ENCODE data around the gene CAMTA1.
A peak's percentile ranks its signal among the peaks of the same experiment; 100 is the strongest.
"Not testable (repeated sequence)": the region's sequence is repeated elsewhere in the genome, so short reads cannot be mapped to it uniquely, and the experiment has no call there.

Gene CAMTA1

DNA sequence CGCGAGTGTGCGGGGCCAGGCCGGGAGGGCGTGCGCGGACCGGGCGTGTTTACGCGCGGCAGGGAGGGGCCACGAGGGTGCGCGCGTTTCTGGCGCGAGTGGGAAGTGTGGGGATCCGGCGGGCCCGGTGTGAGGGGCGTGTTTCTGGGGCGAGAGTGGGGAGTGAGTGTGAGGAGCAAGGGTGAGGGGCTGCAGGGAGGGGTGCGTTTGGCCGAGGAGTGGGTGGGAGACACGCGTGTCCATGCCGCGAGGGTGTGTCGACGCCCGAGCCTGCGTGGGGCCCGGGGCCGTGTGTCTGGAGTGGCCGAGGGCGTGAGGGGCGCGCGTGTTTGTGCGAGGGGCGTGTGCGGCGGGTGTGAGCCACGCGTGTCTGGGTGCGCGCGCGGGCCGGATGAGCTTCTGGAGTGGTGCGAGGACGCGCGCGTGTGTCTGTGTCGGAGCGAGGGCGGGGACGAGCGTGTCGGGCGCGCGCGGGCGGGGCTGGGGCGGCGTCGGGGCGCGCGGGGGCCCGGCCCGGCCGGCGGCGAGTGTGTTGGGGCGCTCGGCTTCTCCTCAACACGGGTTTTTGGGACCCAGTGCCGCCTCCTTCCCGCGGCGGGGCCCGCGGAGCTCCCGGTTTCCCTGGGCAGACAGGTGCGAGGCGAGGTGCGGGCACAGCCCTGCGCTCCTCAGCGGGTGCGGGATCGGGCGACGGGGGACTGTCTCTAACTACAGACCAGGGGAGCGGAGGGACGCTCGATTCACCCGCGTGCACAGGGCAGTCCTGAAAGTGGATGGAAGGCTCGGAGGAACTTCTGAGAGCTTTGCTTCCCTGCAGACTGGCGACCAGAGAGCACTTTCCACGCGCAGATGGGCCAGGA, 920.0 kb downstream of the CAMTA1 start:
- no peak for DNase-seq

DNA sequence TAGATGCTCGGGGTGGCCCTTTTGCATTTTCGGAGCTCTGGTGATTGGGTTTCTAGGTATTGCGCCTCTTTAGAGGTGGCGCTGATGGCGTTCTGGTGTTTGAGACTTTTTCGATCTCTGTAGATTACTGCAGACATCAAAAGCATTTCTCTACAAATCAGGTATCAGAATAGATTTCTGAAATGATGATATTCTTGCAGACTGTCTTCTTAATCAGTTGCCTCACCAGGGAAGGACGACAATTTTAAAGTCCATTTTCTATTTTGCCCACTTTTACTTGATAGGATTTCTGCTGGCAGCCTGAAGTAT, 920.6 kb downstream of the CAMTA1 start:
- no peak for DNase-seq

- DNase-seq, result no peak
Measured at GRCh38 chr1:7707527-7707926, 922.3 kb downstream of the CAMTA1 start.

- DNase-seq, result not testable (repeated sequence)
Measured at GRCh38 chr1:7708065-7708464, 922.8 kb downstream of the CAMTA1 start.

GRCh38 chr1:7710859-7711258, 925.6 kb downstream of the CAMTA1 start:
- DNase-seq, result no peak

GRCh38 chr1:7712731-7713323, 927.6 kb downstream of the CAMTA1 start:
- no peak for DNase-seq

DNA sequence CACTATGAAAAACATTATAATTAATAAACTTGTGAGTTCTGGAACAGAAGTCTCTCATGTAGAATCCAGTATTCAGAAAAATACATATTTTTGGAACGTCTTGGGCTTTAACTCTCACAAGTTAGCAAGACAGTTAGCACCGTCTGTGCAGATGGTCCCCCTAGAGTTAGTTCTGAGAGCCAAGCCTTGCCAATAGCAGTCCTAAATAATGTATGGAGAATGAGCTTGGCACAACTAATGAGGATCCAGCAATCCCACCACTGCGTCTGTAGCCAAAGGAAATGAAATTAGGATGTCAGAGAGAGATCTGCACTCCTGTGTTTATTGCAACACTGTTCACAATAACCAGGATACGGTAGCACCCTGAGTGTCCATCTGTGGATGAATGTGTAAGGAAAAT, 931.3 kb downstream of the CAMTA1 start:
- no peak for DNase-seq

- no peak for DNase-seq
Measured at GRCh38 chr1:7717748-7718368, 932.6 kb downstream of the CAMTA1 start.

DNA sequence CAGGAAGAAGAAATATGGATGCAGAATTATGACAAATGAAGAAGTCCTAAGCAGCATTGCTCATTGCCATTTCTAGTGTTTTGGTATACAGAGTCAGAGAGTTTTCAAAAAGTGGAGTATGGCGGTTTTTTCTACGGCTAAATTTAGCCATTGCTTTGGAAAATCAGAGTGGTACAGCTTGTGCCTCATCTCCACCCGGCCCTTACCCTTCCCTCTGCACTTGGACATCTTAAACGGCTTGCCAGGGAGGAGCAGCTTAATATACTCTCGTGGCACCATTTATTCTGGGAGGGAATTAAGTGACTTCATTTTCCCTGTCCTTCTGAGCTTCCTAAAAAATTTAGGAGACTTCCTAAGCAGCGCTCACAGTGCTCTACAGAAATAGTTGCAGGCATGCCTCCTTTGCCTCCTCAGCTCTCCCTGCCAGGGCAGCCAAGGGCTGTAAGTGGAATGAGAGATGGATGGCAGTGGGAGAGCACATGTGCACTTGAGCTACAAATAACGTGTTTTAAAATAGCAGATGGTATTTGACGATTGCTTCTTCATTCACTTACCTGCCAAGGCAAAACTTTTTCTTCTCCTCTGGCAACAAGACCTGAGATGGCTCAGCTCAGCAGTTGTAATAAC, 934.3 kb downstream of the CAMTA1 start:
- DNase-seq, result no peak

DNA sequence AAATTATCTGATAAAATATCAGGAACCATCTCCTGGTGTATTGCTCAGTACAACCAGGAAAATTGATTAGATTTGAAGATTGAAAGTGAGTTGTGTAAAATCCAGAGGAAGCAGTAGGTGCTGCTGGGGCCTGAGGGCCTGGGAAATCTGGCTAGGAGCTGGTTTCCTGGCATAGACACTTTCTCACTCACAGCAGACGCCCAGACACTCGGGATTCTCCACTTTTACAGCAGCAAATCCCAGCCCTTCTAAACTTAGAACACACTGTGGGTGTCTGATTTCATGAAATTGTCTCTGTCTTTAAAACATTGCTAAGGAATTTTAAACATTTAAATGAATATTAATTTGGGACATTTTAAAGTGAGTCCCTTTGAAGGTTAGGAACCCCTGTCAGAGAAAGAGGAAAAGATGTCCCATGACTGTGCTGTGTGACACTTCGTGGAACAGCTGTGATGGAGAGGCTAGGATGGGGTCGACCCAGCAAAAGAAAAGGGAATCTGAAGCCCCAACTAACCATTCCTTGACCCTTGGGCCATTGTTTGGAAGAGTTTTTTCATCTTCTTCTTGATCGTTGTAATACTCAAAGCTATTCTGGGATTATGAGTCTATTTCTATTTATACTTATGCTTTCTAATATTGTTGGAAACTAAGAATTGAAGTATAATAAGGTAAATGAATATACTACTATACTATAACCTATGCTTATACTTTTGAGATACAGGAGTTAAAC, 936.9 kb downstream of the CAMTA1 start:
- DNase-seq, result no peak

GRCh38 chr1:7722670-7723012, 937.4 kb downstream of the CAMTA1 start:
- no peak for DNase-seq

GRCh38 chr1:7726623-7727022, 941.4 kb downstream of the CAMTA1 start:
- no peak for DNase-seq

- DNase-seq, result peak; percentile 3
Measured at GRCh38 chr1:7727809-7728471, 942.7 kb downstream of the CAMTA1 start.

- no peak for DNase-seq
Measured at GRCh38 chr1:7729761-7730160, 944.5 kb downstream of the CAMTA1 start.

DNA sequence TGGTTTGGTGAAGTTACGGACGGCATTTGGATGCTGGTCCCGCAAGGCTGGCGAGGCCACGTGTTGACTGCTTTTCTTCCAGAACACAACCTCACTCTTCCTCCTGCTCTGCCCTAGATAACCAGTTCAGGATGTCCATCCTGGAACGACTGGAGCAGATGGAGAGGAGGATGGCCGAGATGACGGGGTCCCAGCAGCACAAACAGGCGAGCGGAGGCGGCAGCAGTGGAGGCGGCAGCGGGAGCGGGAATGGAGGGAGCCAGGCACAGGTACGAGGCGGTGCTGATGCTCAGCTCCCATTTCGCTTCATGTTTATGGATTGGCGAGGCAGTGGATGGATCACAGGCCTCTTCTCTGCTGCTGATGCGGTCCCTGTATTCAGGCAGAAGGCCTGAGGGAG, 947.1 kb downstream of the CAMTA1 start:
- DNase-seq, result no peak

DNA sequence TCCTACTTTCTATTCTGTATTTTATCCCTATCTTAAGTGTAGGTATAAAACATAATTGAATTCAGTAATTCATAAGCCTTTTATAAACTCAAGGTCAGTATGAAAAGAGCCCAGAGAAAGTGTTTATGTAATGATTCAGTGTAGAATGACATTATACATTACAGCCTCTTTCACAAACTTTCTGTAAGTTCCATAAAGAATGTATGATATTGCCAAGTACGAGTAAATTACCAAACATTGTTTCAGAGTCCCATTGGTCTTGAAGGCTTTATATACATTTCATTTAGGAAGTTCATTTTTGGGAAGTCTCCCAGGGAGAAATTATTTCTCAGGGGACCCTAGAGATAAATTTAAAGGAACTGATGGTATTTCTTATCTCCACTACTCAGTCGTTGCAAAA, 948.0 kb downstream of the CAMTA1 start:
- no peak for DNase-seq

GRCh38 chr1:7738044-7738443, 952.8 kb downstream of the CAMTA1 start:
- no peak for DNase-seq

DNA sequence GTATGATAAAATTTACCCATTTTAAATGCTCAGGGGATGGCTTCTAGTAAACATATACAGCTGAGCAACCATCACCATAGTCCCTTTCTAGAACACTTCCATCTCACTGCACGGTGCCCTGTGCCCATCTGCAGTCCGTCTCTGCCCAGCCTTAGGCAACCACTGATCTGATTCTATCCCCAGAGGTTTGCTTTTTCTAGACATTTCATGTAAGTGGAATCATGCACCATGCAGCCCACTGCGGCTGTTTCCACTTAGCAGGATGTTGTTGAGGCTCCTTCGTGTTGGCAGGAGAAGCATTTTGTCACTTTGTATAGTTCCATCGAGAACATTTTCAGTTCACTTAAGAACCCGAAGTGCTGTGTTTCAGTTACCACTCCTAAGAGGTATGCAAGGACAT, 958.1 kb downstream of the CAMTA1 start:
- no peak for DNase-seq

DNA sequence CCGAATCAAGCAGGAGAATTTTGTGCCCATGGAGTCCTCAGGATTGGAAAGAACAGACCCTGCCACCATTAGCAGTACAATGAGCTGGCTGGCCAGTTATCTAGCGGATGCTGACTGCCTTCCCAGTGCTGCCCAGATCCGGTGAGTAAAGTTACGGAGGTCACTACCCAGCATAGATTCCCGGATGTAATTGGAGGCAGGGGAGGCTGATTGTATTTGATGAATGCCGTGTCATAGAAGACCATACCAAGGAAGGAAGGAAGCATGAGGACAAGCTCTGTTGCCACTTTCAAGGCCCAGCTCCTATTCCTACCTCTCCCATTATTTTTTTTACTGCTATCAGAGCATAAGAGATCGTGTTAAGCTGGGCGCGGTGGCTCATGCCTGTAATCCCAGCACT, 959.6 kb downstream of the CAMTA1 start:
- DNase-seq, result no peak

GRCh38 chr1:7745783-7746182, 960.5 kb downstream of the CAMTA1 start:
- no peak for DNase-seq

DNA sequence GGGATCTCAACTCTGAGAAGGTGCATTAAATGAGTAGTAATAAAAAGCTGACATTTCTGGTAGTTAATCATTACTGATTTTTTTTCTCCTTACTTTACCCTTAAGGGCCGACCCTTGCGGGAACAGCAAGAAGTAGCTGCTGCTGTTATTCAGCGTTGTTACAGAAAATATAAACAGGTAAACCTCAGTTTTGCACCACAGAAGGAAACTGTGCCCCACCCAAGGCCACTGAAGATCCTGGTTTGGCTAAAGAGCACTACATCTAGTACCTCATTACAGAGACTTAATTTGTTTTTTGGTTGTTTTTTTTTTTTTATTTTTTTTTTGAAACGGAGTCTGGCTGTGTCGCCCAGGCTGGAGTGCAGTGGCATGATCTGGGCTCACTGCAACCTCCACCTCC, 962.4 kb downstream of the CAMTA1 start:
- DNase-seq, result no peak

DNA sequence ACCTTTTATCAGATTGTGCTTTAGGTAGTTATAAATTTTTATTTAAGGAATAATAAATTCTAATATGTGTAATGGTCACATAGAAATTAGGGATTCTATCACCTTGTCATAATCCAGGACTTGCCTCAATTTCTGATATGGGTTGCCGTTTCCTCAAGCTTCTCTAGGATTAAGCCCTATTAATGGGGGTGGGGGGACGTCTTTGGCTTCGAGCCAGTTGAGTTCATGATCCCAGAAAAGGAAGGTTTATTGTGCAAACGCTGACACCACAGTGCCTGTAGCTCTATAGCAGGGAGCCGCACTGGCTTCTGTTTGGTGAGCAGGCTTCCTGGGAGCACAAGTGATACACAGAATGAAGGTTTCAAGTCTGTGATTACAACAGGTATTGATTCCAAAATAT, 963.9 kb downstream of the CAMTA1 start:
- DNase-seq, result no peak

DNA sequence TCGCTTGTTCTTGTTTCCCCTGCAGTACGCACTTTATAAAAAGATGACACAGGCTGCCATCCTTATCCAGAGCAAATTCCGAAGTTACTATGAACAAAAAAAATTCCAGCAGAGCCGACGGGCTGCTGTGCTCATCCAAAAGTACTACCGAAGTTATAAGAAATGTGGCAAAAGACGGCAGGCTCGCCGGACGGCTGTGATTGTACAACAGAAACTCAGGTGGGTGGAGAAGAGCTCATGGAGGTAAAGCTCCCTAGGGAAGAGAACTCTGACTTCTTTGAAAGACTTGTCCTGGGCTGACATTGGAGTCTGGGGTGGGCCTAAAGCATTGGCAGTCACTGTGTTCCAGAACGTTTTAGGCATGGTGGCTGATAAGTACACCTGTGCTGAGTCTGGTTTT, 965.9 kb downstream of the CAMTA1 start:
- no peak for DNase-seq

Measured in SHP77 treated with DMSO at 0.1 percent for 48 hours (cell line).